A673 (cell line): ENCODE results near the gene TTC33. TPM values are rescaled to one million over a fixed set of nuclear protein-coding genes. Genes with fewer than 3 reads are reported as not detected.

Experiments used
- BruUV-seq: library from RNA; stranded (reverse); fragments of 400-500 nt; replicated peaks from 2 replicates; lab custom pipeline; 2021; lab: Mats Ljungman, UMichigan
- CTCF ChIA-PET: fragments of 300-600 bp; sonication (Branson Sonifier 250); formaldehyde crosslinking; loops from one replicate; lab custom pipeline; 2022; ENCODE audit warnings: antibody characterized with exemption; lab: Charles Lee
- POLR2A ChIA-PET: fragments of 300-600 bp; sonication (Branson Sonifier 250); formaldehyde crosslinking; loops from one replicate; lab custom pipeline; 2022; ENCODE audit warnings: antibody characterized with exemption; ENCODE audit not compliant: low non-redundant PET; lab: Charles Lee
- DNase-seq: peaks from one replicate; pipeline ENCODE4 v3.0.0-alpha.2; 2015; ENCODE audit warnings: low spot score
- H3K27ac ChIP-seq: fragments of 200-600 bp; sonication (generic); 2 replicates; pipeline ENCODE4 v1.5.1; 2016; ENCODE audit warnings: mixed run types, low read depth, mild to moderate bottlenecking, mixed read lengths, antibody characterized with exemption, low read length; ENCODE audit not compliant: poor library complexity, severe bottlenecking
- H3K27me3 ChIP-seq: fragments of 200-600 bp; sonication (generic); replicated peaks from 2 replicates; pipeline ENCODE4 v1.6.1; 2017; ENCODE audit warnings: mixed run types, low read depth, mild to moderate bottlenecking, mixed read lengths, antibody characterized with exemption, low read length; ENCODE audit not compliant: insufficient read depth, poor library complexity
- H3K36me3 ChIP-seq: fragments of 200-600 bp; sonication (generic); 2 replicates; pipeline ENCODE4 v1.6.1; 2016; ENCODE audit warnings: mixed run types, mild to moderate bottlenecking, mixed read lengths, antibody characterized with exemption, low read length; ENCODE audit not compliant: insufficient read depth, poor library complexity, severe bottlenecking
- H3K4me1 ChIP-seq: fragments of 200-600 bp; sonication (generic); 2 replicates; pipeline ENCODE4 v1.6.1; 2017; ENCODE audit warnings: mixed run types, mild to moderate bottlenecking, mixed read lengths, antibody characterized with exemption, low read length; ENCODE audit not compliant: insufficient read depth, poor library complexity, severe bottlenecking
- H3K4me3 ChIP-seq: fragments of 200-600 bp; sonication (generic); 2 replicates; pipeline ENCODE4 v1.5.1; 2016; ENCODE audit warnings: low read depth, mixed run types, mild to moderate bottlenecking, mixed read lengths, low read length; ENCODE audit not compliant: poor library complexity, severe bottlenecking
- H3K9me3 ChIP-seq: fragments of 200-600 bp; sonication (generic); 2 replicates; pipeline ENCODE4 v1.6.1; 2016; ENCODE audit warnings: mixed run types, low read depth, mild to moderate bottlenecking, mixed read lengths, antibody characterized with exemption, low read length; ENCODE audit not compliant: poor library complexity, severe bottlenecking
- CTCF ChIP-seq: fragments of 300-800, 200-600 bp; sonication (generic); conservative IDR thresholded peaks from 2 replicates; pipeline ENCODE4 v1.5.1; 2017; ENCODE audit warnings: low read depth, mild to moderate bottlenecking, antibody characterized with exemption, low read length, moderate library complexity, mixed read lengths
- EZH2 ChIP-seq: fragments of 200-600 bp; sonication (generic); IDR thresholded peaks from 2 replicates; pipeline ENCODE4 v1.6.1; 2017; ENCODE audit warnings: borderline replicate concordance, low read depth, mild to moderate bottlenecking, mixed read lengths, antibody characterized with exemption, low read length; ENCODE audit not compliant: poor library complexity, severe bottlenecking
- intact Hi-C: fragments of 100-400 bp; cut with micrococcal nuclease; formaldehyde crosslinking; loops from one replicate; pipeline ENCODE4 v1.10.0; 2022; ENCODE audit not compliant: unreplicated experiment
- total RNA-seq: library from RNA; stranded (reverse); gene quantifications from 2 replicates; pipeline ENCODE4 v1.2.3, GENCODE V29; 2021

Gene TTC33
- total RNA-seq, 1 experiment from 2014 or later, result 17.0 TPM

GRCh38 chr5:40479939-40480338 lies 275.8 kb downstream of the TTC33 start:
- TF ChIP-seq CTCF, result no peak
- no peak for TF ChIP-seq EZH2
- intact Hi-C loops, result no loop called here
- Histone ChIP-seq H3K27ac (no peak overlapping the region), H3K4me1 (no peaks in the 10 kb centered on the region), H3K4me3 (no peak overlapping the region), H3K27me3 (no peaks in the 10 kb centered on the region), H3K36me3 (no peaks in the 10 kb centered on the region), H3K9me3 (no peaks in the 10 kb centered on the region)
- no TSS peak for BruUV-seq
- CTCF ChIA-PET, result no interaction called here
- no peak for DNase-seq
- POLR2A ChIA-PET, result no interaction called here

GRCh38 chr5:40478766-40479165 lies 277.0 kb downstream of the TTC33 start:
- POLR2A ChIA-PET, result no interaction called here

GRCh38 chr5:40477856-40478546 lies 277.8 kb downstream of the TTC33 start:
- no peak overlapping the region for H3K4me3 ChIP-seq
- BruUV-seq, result no TSS peak
- no peaks in the 10 kb centered on the region for H3K36me3 ChIP-seq
- ChIA-PET POLR2A (no interaction called here), CTCF (no interaction called here)
- no peak overlapping the region for H3K27ac ChIP-seq
- no peak for DNase-seq
- no peaks in the 10 kb centered on the region for H3K9me3 ChIP-seq
- no peaks in the 10 kb centered on the region for H3K27me3 ChIP-seq
- no peak for TF ChIP-seq CTCF
- TF ChIP-seq EZH2, result no peak
- no peaks in the 10 kb centered on the region for H3K4me1 ChIP-seq
- intact Hi-C loops, result no loop called here

More at GRCh38 chr5:40478766-40479165, 277.0 kb downstream of the TTC33 start:
- intact Hi-C loops, result no loop called here
- H3K4me1 ChIP-seq, result no peaks in the 10 kb centered on the region
- no peak for TF ChIP-seq EZH2
- TF ChIP-seq CTCF, result no peak
- CTCF ChIA-PET, result no interaction called here
- H3K27ac ChIP-seq, result no peak overlapping the region
- no peak for DNase-seq
- H3K36me3 ChIP-seq, result no peaks in the 10 kb centered on the region
- no peaks in the 10 kb centered on the region for H3K27me3 ChIP-seq
- no TSS peak for BruUV-seq
- H3K4me3 ChIP-seq, result no peak overlapping the region
- H3K9me3 ChIP-seq, result no peaks in the 10 kb centered on the region
